ENCODE results near the gene TFDP3. TPM values are rescaled to one million over a fixed set of nuclear protein-coding genes. Genes with fewer than 3 reads are reported as not detected.

The TFDP3 gene
- total RNA-seq, 1 donor from 2014 or later: not detected

GRCh38 chrX:133189195-133189594, 29.0 kb downstream of the TFDP3 start:
- H3K36me3 ChIP-seq (ENCODE audit: control insufficient read depth in 3 of 3, insufficient read depth in 3 of 3, low read length in 3 of 3): no peaks in the 10 kb centered on the region
- H3K4me1 ChIP-seq (ENCODE audit: control insufficient read depth in 3 of 3, insufficient read depth in 3 of 3, low read length in 3 of 3): no peaks in the 10 kb centered on the region
- no peak overlapping the region for H3K27ac ChIP-seq (ENCODE audit: low read depth, low read length)
- H3K4me3 ChIP-seq (ENCODE audit: low read length in 3 of 3): no peak overlapping the region
- H3K9me3 ChIP-seq (ENCODE audit: control insufficient read depth in 3 of 3, low read length in 3 of 3): no peaks in the 10 kb centered on the region
- H3K9ac ChIP-seq (ENCODE audit: low read depth in 1 of 3, low read length in 3 of 3): no peak overlapping the region
- peaks cover 0 to 5% (median 0%) of the 10 kb centered on the region in 3 donors for H3K27me3 ChIP-seq (ENCODE audit: control insufficient read depth in 3 of 3, insufficient read depth in 3 of 3, low read length in 3 of 3)

DNA sequence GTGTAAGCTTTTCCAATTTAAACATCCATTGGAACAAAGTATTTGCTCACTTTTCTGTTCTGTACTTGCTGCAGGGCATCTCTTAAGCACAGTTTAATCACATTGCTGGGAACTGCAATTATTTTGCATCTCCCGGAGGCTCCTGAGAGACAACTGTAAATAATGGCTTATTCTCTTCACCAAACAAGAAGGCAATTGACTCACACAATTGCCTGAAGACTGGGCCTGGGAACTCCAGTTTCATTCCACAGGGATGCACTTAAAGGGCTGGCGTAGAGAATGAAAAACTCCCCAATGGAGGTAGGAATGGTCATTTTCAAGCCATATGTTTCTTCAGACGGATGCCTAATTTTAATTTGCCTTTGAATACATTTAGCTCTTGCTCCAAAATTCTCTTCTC, 29.5 kb downstream of the TFDP3 start:
- Histone ChIP-seq H3K9ac (ENCODE audit: low read depth in 1 of 3, low read length in 3 of 3) (no peak overlapping the region), H3K9me3 (ENCODE audit: control insufficient read depth in 3 of 3, low read length in 3 of 3) (no peaks in the 10 kb centered on the region), H3K27me3 (ENCODE audit: control insufficient read depth in 3 of 3, insufficient read depth in 3 of 3, low read length in 3 of 3) (peaks cover 0 to 5% (median 0%) of the 10 kb centered on the region in 3 donors), H3K27ac (ENCODE audit: low read depth, low read length) (no peak overlapping the region), H3K4me3 (ENCODE audit: low read length in 3 of 3) (no peak overlapping the region), H3K4me1 (ENCODE audit: control insufficient read depth in 3 of 3, insufficient read depth in 3 of 3, low read length in 3 of 3) (no peaks in the 10 kb centered on the region), H3K36me3 (ENCODE audit: control insufficient read depth in 3 of 3, insufficient read depth in 3 of 3, low read length in 3 of 3) (no peaks in the 10 kb centered on the region)

DNA sequence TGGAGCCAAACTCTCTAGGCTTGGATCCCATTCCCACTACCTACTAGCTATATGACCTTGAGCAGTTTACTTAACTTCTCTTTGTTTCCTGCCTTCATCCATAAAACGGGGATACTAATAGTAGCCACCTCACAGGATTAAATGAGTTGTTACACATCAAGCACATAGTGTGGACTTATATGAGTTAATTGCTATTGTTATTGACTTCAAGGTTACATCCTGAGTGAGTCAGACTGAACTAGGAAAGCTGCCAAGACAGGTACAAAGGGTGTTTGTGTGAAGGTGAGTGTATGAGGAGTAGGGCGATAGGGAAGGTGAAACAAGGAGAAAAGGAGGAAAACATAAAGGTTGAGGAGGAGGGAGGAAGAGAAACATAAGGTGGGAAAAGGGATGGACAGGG, 32.2 kb downstream of the TFDP3 start:
- Histone ChIP-seq H3K27me3 (ENCODE audit: control insufficient read depth in 3 of 3, insufficient read depth in 3 of 3, low read length in 3 of 3) (no peaks in the 10 kb centered on the region), H3K9me3 (ENCODE audit: control insufficient read depth in 3 of 3, low read length in 3 of 3) (no peaks in the 10 kb centered on the region), H3K4me1 (ENCODE audit: control insufficient read depth in 3 of 3, insufficient read depth in 3 of 3, low read length in 3 of 3) (no peaks in the 10 kb centered on the region), H3K27ac (ENCODE audit: low read depth, low read length) (no peak overlapping the region), H3K9ac (ENCODE audit: low read depth in 1 of 3, low read length in 3 of 3) (no peak overlapping the region), H3K36me3 (ENCODE audit: control insufficient read depth in 3 of 3, insufficient read depth in 3 of 3, low read length in 3 of 3) (no peaks in the 10 kb centered on the region), H3K4me3 (ENCODE audit: low read length in 3 of 3) (no peak overlapping the region)

DNA sequence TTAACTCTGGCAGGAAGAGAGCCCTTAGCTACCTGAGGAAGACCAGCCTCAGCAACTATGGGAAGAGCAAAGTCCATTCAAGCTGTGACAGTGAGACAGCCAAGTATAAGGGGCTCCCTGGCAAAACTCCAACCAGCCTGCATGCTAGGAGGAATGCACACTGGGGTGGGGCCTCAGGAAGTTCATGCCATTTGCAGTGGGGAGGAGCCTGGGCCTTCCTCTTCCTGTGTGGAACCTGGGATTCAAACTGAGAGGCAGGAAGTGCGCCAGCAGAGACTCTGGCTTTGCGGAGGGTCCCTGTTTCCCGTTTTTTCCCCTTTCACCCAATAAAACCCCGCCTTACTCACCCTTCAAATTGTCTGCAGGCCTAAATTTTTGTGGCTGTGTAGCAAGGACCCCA, 33.0 kb downstream of the TFDP3 start:
- H3K36me3 ChIP-seq (ENCODE audit: control insufficient read depth in 3 of 3, insufficient read depth in 3 of 3, low read length in 3 of 3): no peaks in the 10 kb centered on the region
- H3K27ac ChIP-seq (ENCODE audit: low read depth, low read length): no peak overlapping the region
- H3K4me3 ChIP-seq (ENCODE audit: low read length in 3 of 3): no peak overlapping the region
- H3K4me1 ChIP-seq (ENCODE audit: control insufficient read depth in 3 of 3, insufficient read depth in 3 of 3, low read length in 3 of 3): no peaks in the 10 kb centered on the region
- no peak overlapping the region for H3K9ac ChIP-seq (ENCODE audit: low read depth in 1 of 3, low read length in 3 of 3)
- H3K27me3 ChIP-seq (ENCODE audit: control insufficient read depth in 3 of 3, insufficient read depth in 3 of 3, low read length in 3 of 3): no peaks in the 10 kb centered on the region
- no peaks in the 10 kb centered on the region for H3K9me3 ChIP-seq (ENCODE audit: control insufficient read depth in 3 of 3, low read length in 3 of 3)

DNA sequence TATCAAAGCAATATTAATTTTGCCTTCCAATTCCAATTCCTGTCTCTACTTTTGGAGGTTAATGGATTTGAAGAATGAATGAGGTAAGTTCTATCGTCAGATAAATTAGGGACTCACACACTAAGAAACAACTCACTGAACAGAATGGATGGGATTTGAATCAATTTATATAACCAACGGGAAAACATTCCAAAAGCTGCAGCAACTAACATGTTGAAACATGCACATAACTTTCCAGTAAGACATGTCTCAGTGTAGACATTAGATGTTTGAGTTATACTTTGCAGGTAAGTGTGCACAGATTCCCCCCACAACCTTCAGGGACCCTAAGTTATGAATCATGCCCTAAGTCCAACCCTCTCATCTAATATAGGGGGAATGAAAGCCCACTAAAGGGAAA, 34.3 kb downstream of the TFDP3 start:
- Histone ChIP-seq H3K4me1 (ENCODE audit: control insufficient read depth in 3 of 3, insufficient read depth in 3 of 3, low read length in 3 of 3) (no peaks in the 10 kb centered on the region), H3K27me3 (ENCODE audit: control insufficient read depth in 3 of 3, insufficient read depth in 3 of 3, low read length in 3 of 3) (no peaks in the 10 kb centered on the region)

DNA sequence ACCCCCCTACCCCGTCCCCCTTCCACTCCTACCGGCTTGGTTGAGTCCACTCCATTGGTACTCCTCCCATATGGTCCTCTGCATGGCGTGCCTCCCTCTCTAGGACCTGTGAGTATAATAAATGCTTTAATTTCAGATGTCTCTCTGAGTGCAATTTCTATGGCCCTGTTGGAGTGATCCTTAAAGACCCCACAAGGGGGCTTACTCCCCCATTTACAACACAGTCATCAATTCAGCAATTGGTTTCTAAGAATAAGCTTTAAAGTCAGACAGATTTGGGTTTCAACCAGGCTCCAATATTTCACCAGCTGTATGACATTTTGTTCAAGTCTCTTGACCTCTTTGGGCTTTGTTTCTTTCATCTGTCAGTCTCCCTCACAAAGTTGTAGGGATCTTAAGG, 38.7 kb downstream of the TFDP3 start:
- Histone ChIP-seq H3K9me3 (ENCODE audit: control insufficient read depth in 3 of 3, low read length in 3 of 3) (no peaks in the 10 kb centered on the region), H3K4me3 (ENCODE audit: low read length in 3 of 3) (no peak overlapping the region), H3K9ac (ENCODE audit: low read depth in 1 of 3, low read length in 3 of 3) (no peak overlapping the region), H3K36me3 (ENCODE audit: control insufficient read depth in 3 of 3, insufficient read depth in 3 of 3, low read length in 3 of 3) (no peaks in the 10 kb centered on the region), H3K27ac (ENCODE audit: low read depth, low read length) (no peak overlapping the region), H3K4me1 (ENCODE audit: control insufficient read depth in 3 of 3, insufficient read depth in 3 of 3, low read length in 3 of 3) (peaks cover 0 to 3% (median 0%) of the 10 kb centered on the region in 3 donors), H3K27me3 (ENCODE audit: control insufficient read depth in 3 of 3, insufficient read depth in 3 of 3, low read length in 3 of 3) (peaks cover 0 to 2% (median 0%) of the 10 kb centered on the region in 3 donors)

More for the DNA sequence above, 34.3 kb downstream of the TFDP3 start:
- no peak overlapping the region for H3K4me3 ChIP-seq (ENCODE audit: low read length in 3 of 3)
- no peak overlapping the region for H3K9ac ChIP-seq (ENCODE audit: low read depth in 1 of 3, low read length in 3 of 3)
- no peaks in the 10 kb centered on the region for H3K36me3 ChIP-seq (ENCODE audit: control insufficient read depth in 3 of 3, insufficient read depth in 3 of 3, low read length in 3 of 3)
- no peak overlapping the region for H3K27ac ChIP-seq (ENCODE audit: low read depth, low read length)
- no peaks in the 10 kb centered on the region for H3K9me3 ChIP-seq (ENCODE audit: control insufficient read depth in 3 of 3, low read length in 3 of 3)

DNA sequence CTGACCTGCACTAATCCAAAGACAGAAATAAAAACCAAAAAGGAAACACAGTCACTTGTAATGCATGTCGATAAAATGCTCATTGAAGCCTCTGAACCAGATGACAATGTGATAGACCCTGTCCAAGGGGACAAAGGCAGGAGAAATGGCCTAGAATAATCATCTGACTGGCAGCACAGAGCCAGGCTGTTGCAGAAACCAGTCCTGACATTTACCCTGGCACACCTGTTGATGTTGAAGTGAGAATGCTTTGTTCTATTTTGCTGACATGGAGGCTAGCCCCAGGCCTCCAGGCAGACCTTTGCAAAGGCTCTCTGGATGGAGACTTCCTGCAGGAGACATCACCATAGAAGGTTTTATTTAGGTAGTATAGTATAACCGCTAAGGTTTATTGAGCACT, 41.0 kb downstream of the TFDP3 start:
- Histone ChIP-seq H3K9me3 (ENCODE audit: control insufficient read depth in 3 of 3, low read length in 3 of 3) (no peaks in the 10 kb centered on the region), H3K4me1 (ENCODE audit: control insufficient read depth in 3 of 3, insufficient read depth in 3 of 3, low read length in 3 of 3) (peaks cover 0 to 3% (median 0%) of the 10 kb centered on the region in 3 donors), H3K4me3 (ENCODE audit: low read length in 3 of 3) (no peak overlapping the region), H3K9ac (ENCODE audit: low read depth in 1 of 3, low read length in 3 of 3) (no peak overlapping the region), H3K27me3 (ENCODE audit: control insufficient read depth in 3 of 3, insufficient read depth in 3 of 3, low read length in 3 of 3) (peaks cover 0 to 8% (median 0%) of the 10 kb centered on the region in 3 donors), H3K27ac (ENCODE audit: low read depth, low read length) (no peak overlapping the region), H3K36me3 (ENCODE audit: control insufficient read depth in 3 of 3, insufficient read depth in 3 of 3, low read length in 3 of 3) (no peaks in the 10 kb centered on the region)

DNA sequence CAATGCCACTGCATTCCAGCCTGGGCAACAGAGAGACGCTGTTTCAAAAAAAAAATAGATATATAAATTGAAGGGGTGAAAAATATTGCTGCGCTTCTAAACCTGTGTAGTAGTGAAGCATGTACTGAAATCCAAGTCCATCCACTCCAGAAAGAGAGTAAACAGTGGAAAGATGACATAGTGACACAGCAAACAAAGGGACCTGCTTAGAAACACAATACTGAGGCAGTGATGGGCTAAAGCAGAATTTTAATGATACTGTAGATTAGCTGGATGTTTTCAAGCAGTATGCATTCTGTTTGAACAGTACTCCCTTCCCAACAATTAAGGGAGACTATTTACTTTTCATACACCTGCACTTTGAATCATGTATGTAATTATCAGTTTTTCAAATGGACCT, 42.5 kb downstream of the TFDP3 start:
- peaks cover 0 to 8% (median 0%) of the 10 kb centered on the region in 3 donors for H3K27me3 ChIP-seq (ENCODE audit: control insufficient read depth in 3 of 3, insufficient read depth in 3 of 3, low read length in 3 of 3)
- H3K9ac ChIP-seq (ENCODE audit: low read depth in 1 of 3, low read length in 3 of 3): no peak overlapping the region
- no peak overlapping the region for H3K4me3 ChIP-seq (ENCODE audit: low read length in 3 of 3)
- H3K27ac ChIP-seq (ENCODE audit: low read depth, low read length): no peak overlapping the region
- peaks cover 0 to 3% (median 0%) of the 10 kb centered on the region in 3 donors for H3K4me1 ChIP-seq (ENCODE audit: control insufficient read depth in 3 of 3, insufficient read depth in 3 of 3, low read length in 3 of 3)
- H3K36me3 ChIP-seq (ENCODE audit: control insufficient read depth in 3 of 3, insufficient read depth in 3 of 3, low read length in 3 of 3): no peaks in the 10 kb centered on the region
- H3K9me3 ChIP-seq (ENCODE audit: control insufficient read depth in 3 of 3, low read length in 3 of 3): no peaks in the 10 kb centered on the region

DNA sequence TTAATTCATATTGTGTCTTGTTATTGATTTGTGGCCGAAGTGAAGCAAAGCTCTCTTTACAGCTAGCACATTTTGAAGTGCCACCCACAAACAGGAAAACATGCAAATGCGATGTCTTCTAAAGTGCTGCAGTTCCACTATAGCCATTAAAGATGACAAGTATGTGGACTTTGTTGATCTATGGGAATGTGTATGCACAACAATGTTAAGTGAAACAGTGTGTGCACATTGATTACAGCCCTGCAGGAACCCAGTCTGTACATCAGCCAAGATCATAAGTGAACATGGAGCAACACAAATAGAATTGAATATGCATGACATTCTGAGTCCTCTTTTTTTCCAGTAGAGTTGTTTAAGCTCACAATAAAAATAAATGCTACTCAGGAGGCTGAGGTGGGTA, 43.0 kb downstream of the TFDP3 start:
- Histone ChIP-seq H3K36me3 (ENCODE audit: control insufficient read depth in 3 of 3, insufficient read depth in 3 of 3, low read length in 3 of 3) (no peaks in the 10 kb centered on the region), H3K4me3 (ENCODE audit: low read length in 3 of 3) (no peak overlapping the region), H3K27ac (ENCODE audit: low read depth, low read length) (no peak overlapping the region), H3K9me3 (ENCODE audit: control insufficient read depth in 3 of 3, low read length in 3 of 3) (no peaks in the 10 kb centered on the region), H3K9ac (ENCODE audit: low read depth in 1 of 3, low read length in 3 of 3) (no peak overlapping the region), H3K27me3 (ENCODE audit: control insufficient read depth in 3 of 3, insufficient read depth in 3 of 3, low read length in 3 of 3) (peaks cover 0 to 8% (median 0%) of the 10 kb centered on the region in 3 donors), H3K4me1 (ENCODE audit: control insufficient read depth in 3 of 3, insufficient read depth in 3 of 3, low read length in 3 of 3) (peaks cover 0 to 3% (median 0%) of the 10 kb centered on the region in 3 donors)

DNA sequence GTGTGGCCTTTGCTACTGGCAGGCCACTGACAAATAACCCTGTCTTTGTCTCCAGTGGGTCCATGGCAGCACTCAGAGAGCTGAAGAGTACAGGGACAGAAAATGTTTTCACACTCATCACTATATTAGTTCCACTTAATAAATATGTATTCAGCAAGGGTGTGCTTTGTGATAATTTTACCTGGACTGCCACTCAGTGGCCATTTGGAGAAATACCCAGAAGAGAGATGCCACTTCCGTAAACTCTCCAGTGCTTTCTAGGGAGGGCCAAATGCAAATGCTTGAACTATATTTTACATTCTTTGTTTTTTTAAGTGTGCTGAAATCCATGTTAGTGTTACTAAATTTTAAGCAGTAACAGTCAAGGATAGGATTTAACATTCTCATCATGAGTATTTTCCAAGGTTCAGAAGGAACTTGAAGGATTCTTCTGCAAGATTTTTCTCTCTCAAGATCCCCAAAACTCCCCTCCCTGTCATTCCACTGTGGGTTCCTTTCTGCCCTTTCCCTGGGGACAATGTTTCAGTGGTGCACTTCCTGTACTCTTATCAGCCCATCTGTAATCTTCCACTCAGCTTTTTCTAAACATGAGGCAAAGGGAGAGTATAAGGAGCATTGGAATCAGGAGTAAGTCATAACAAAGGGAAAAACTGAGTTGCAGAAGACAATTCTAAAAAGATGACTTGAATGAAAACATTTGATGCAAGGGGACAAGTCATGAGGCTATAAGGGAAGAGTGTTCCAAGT, 46.0 kb downstream of the TFDP3 start:
- Histone ChIP-seq H3K9ac (ENCODE audit: low read depth in 1 of 3, low read length in 3 of 3) (no peak overlapping the region), H3K9me3 (ENCODE audit: control insufficient read depth in 3 of 3, low read length in 3 of 3) (no peaks in the 10 kb centered on the region), H3K4me1 (ENCODE audit: control insufficient read depth in 3 of 3, insufficient read depth in 3 of 3, low read length in 3 of 3) (peaks cover 0 to 3% (median 0%) of the 10 kb centered on the region in 3 donors), H3K36me3 (ENCODE audit: control insufficient read depth in 3 of 3, insufficient read depth in 3 of 3, low read length in 3 of 3) (no peaks in the 10 kb centered on the region), H3K27ac (ENCODE audit: low read depth, low read length) (no peak overlapping the region), H3K27me3 (ENCODE audit: control insufficient read depth in 3 of 3, insufficient read depth in 3 of 3, low read length in 3 of 3) (peaks cover 0 to 8% (median 0%) of the 10 kb centered on the region in 3 donors), H3K4me3 (ENCODE audit: low read length in 3 of 3) (no peak overlapping the region)

Data from skeletal muscle tissue (tissue), 4 donors.